GM23338 (cell line): Measurements from ENCODE around the gene SLC45A3. TPM values are rescaled to one million over a fixed set of nuclear protein-coding genes. Genes with fewer than 3 reads are reported as not detected.

Source experiments
- ATAC-seq: fragments of 200-7000 bp; cut with Tn5 transposase; 3 replicates; pipeline ENCODE4 v1.9.1; 2020
- DNase-seq: peaks from one replicate; pipeline ENCODE4 v3.0.0-alpha.2; 2015; ENCODE audit warnings: low spot score
- H2AFZ ChIP-seq: fragments of 200-600 bp; sonication (generic); 2 replicates; pipeline ENCODE4 v1.8.0; 2016; ENCODE audit warnings: antibody characterized with exemption, mild to moderate bottlenecking, moderate library complexity
- H3F3A ChIP-seq: fragments of 200-600 bp; sonication (generic); replicated peaks from 2 replicates; pipeline ENCODE4 v1.8.0; 2017; ENCODE audit warnings: antibody characterized with exemption, mixed run types, low read depth
- H3K27ac ChIP-seq: fragments of 200-600 bp; sonication (generic); 2 replicates; pipeline ENCODE4 v1.6.1; 2016; ENCODE audit warnings: low read depth
- H3K27me3 ChIP-seq: fragments of 200-600 bp; sonication (generic); 2 replicates; pipeline ENCODE4 v1.8.0; 2016; ENCODE audit warnings: mild to moderate bottlenecking, mixed run types, moderate library complexity; ENCODE audit not compliant: insufficient read depth
- H3K36me3 ChIP-seq: fragments of 200-600 bp; sonication (generic); 2 replicates; pipeline ENCODE4 v1.8.0; 2016; ENCODE audit warnings: mild to moderate bottlenecking; ENCODE audit not compliant: insufficient read depth
- H3K4me1 ChIP-seq: fragments of 200-600 bp; sonication (generic); 2 replicates; pipeline ENCODE4 v1.8.0; 2016; ENCODE audit warnings: mild to moderate bottlenecking, moderate library complexity; ENCODE audit not compliant: insufficient read depth
- H3K4me2 ChIP-seq: fragments of 200-600 bp; sonication (generic); 2 replicates; pipeline ENCODE4 v1.7.1; 2017; ENCODE audit warnings: mixed run types
- H3K4me3 ChIP-seq: fragments of 200-600 bp; sonication (generic); 2 replicates; pipeline ENCODE4 v1.6.1; 2016; ENCODE audit warnings: mixed run types
- H3K79me2 ChIP-seq: fragments of 200-600 bp; sonication (generic); replicated peaks from 2 replicates; pipeline ENCODE4 v1.8.0; 2017; ENCODE audit warnings: mild to moderate bottlenecking; ENCODE audit not compliant: insufficient read depth
- H3K9me2 ChIP-seq: fragments of 200-600 bp; sonication (generic); 2 replicates; pipeline ENCODE4 v1.8.0; 2017; ENCODE audit not compliant: insufficient read depth
- H4K20me1 ChIP-seq: fragments of 200-600 bp; sonication (generic); replicated peaks from 2 replicates; pipeline ENCODE4 v1.8.0; 2017; ENCODE audit warnings: mild to moderate bottlenecking; ENCODE audit not compliant: insufficient read depth
- H3K27ac Mint-ChIP-seq: 2 replicates; pipeline ENCODE4 v1.8.0; 2020; ENCODE audit warnings: inconsistent platforms, mild to moderate bottlenecking, moderate library complexity, mixed read lengths
- H3K27me3 Mint-ChIP-seq: 3 replicates; pipeline ENCODE4 v1.8.0; 2022; ENCODE audit warnings: low read depth, mild to moderate bottlenecking, moderate library complexity, mixed read lengths, inconsistent platforms; ENCODE audit not compliant: insufficient read depth, poor library complexity
- H3K36me3 Mint-ChIP-seq: 3 replicates; pipeline ENCODE4 v1.8.0; 2021; ENCODE audit warnings: low read depth, mild to moderate bottlenecking, inconsistent platforms, moderate library complexity, mixed read lengths
- H3K4me1 Mint-ChIP-seq: 3 replicates; pipeline ENCODE4 v1.8.0; 2020; ENCODE audit warnings: mild to moderate bottlenecking, inconsistent platforms, mixed read lengths
- H3K4me3 Mint-ChIP-seq: 3 replicates; pipeline ENCODE4 v1.8.0; 2021; ENCODE audit warnings: moderate library complexity, mild to moderate bottlenecking, inconsistent platforms, mixed read lengths
- H3K9me3 Mint-ChIP-seq: 3 replicates; pipeline ENCODE4 v1.8.0; 2020; ENCODE audit warnings: moderate library complexity, mild to moderate bottlenecking, inconsistent platforms, mixed read lengths
- CREB1 ChIP-seq: fragments of 250-450 bp; sonication (Bioruptor Pico); IDR thresholded peaks from 2 replicates; pipeline ENCODE4 v1.5.0; 2020; ENCODE audit warnings: low read depth, mild to moderate bottlenecking, moderate library complexity
- CTCF ChIP-seq, 2 experiments: fragments of 200-600 bp in 1 of 2; sonication (generic) in 1 of 2; conservative IDR thresholded peaks; 2 replicates each; pipeline versions ENCODE4 v1.5.1 to v1.6.1; 2016 to 2017; ENCODE audit warnings: antibody characterized with exemption in 2 of 2, low read depth in 2 of 2, mild to moderate bottlenecking in 2 of 2, moderate library complexity in 1 of 2
- ETS1 ChIP-seq: IDR thresholded peaks from 2 replicates; pipeline ENCODE4 v1.6.1; 2016; ENCODE audit warnings: antibody characterized with exemption
- EZH2 ChIP-seq: fragments of 200-600 bp; sonication (generic); IDR thresholded peaks from one replicate; pipeline ENCODE4 v1.8.0; 2017; ENCODE audit warnings: antibody characterized with exemption, mild to moderate bottlenecking, low read depth; ENCODE audit not compliant: unreplicated experiment
- EZH2phosphoT487 ChIP-seq: fragments of 200-600 bp; sonication (generic); IDR thresholded peaks from one replicate; pipeline ENCODE4 v1.8.1; 2018; ENCODE audit warnings: antibody characterized with exemption; ENCODE audit not compliant: unreplicated experiment
- JUNB ChIP-seq: IDR thresholded peaks from one replicate; pipeline ENCODE4 v1.6.1; 2016; ENCODE audit warnings: antibody characterized with exemption; ENCODE audit not compliant: unreplicated experiment
- NANOG ChIP-seq: IDR thresholded peaks from 2 replicates; pipeline ENCODE4 v1.6.1; 2016; ENCODE audit warnings: antibody characterized with exemption, borderline replicate concordance
- POLR2AphosphoS5 ChIP-seq: IDR thresholded peaks from 2 replicates; pipeline ENCODE4 v1.6.1; 2016; ENCODE audit warnings: antibody characterized with exemption, low read depth
- REST ChIP-seq: IDR thresholded peaks from one replicate; pipeline ENCODE4 v1.6.1; 2018; ENCODE audit warnings: antibody characterized with exemption; ENCODE audit not compliant: unreplicated experiment
- ZNF114 ChIP-seq: fragments of 250-450 bp; sonication (Bioruptor Pico); IDR thresholded peaks from 2 replicates; pipeline ENCODE4 v1.5.0; 2020; ENCODE audit warnings: mild to moderate bottlenecking, moderate library complexity
- ZNF331 ChIP-seq: fragments of 250-450 bp; sonication (Bioruptor Pico); IDR thresholded peaks from 2 replicates; pipeline ENCODE4 v1.5.0; 2020; ENCODE audit warnings: low read depth, mild to moderate bottlenecking, moderate library complexity
- polyA plus RNA-seq: library from polyadenylated mRNA; unstranded; fragments of >200 nt; fragmentation: Nextera tagmentation; extraction: Ambion mirVana; gene quantifications from 2 replicates; pipeline ENCODE4 v1.2.1, GENCODE V29; 2016
- total RNA-seq: library from RNA; depleted of rRNA; stranded (reverse); fragments of >200 nt; shearing (Covaris generic); gene quantifications from 2 replicates; pipeline ENCODE4 v1.2.3, GENCODE V29; 2014

SLC45A3 gene
- total and polyA plus RNA-seq, 2 experiments from 2014 or later, result 4.7 to 16.0 TPM

GRCh38 chr1:205650241-205650640, 30.1 kb downstream of the SLC45A3 start:
- no peak for DNase-seq
- no peak overlapping the region for H2AFZ ChIP-seq
- H3K9me2 ChIP-seq, result no peaks in the 10 kb centered on the region
- H3K27ac ChIP-seq, result no peak overlapping the region
- H3K36me3 ChIP-seq, result no peaks in the 10 kb centered on the region
- Mint-ChIP-seq H3K4me3 (no peak overlapping the region), H3K4me1 (peaks cover 20% of the 10 kb centered on the region), H3K27ac (no peak overlapping the region), H3K27me3 (no peaks in the 10 kb centered on the region), H3K36me3 (no peaks in the 10 kb centered on the region; the same call in 2 of the 3 replicates), H3K9me3 (no peaks in the 10 kb centered on the region)
- no peak for ATAC-seq
- H3F3A ChIP-seq, result no peaks in the 10 kb centered on the region
- no peak overlapping the region for H3K4me3 ChIP-seq
- H3K27me3 ChIP-seq, result no peaks in the 10 kb centered on the region
- no peaks in the 10 kb centered on the region; the same call in 1 of the 2 replicates for H4K20me1 ChIP-seq
- no peak overlapping the region for H3K4me2 ChIP-seq
- TF ChIP-seq EZH2, result no peak
- no peak for TF ChIP-seq POLR2AphosphoS5
- no peak for TF ChIP-seq EZH2phosphoT487
- no peaks in the 10 kb centered on the region for H3K79me2 ChIP-seq
- 0 out of 2 replicates have a peak, but pooled peaks cover 4% of the 10 kb centered on the region for H3K4me1 ChIP-seq

- Mint-ChIP-seq H3K27me3 (peaks cover 2% of the 10 kb centered on the region), H3K36me3 (no peaks in the 10 kb centered on the region; the same call in 2 of the 3 replicates), H3K27ac (no peak overlapping the region), H3K9me3 (no peaks in the 10 kb centered on the region), H3K4me3 (no peak overlapping the region), H3K4me1 (peaks cover 19% of the 10 kb centered on the region)
- Histone ChIP-seq H3K27ac (no peak overlapping the region), H3K9me2 (no peaks in the 10 kb centered on the region), H3K79me2 (no peaks in the 10 kb centered on the region), H3K4me1 (0 out of 2 replicates have a peak, but pooled peaks cover 4% of the 10 kb centered on the region), H3K4me3 (no peak overlapping the region), H3K4me2 (no peak overlapping the region), H3K36me3 (no peaks in the 10 kb centered on the region), H3F3A (no peaks in the 10 kb centered on the region), H2AFZ (no peak overlapping the region), H4K20me1 (no peaks in the 10 kb centered on the region; the same call in 1 of the 2 replicates), H3K27me3 (no peaks in the 10 kb centered on the region)
- DNase-seq (no peak), ATAC-seq (peak; percentile 53)
- no peak for TF ChIP-seq CTCF (conservative IDR thresholded peaks at IDR 0.05; ENCODE audit: low read depth in 2 of 2)
- TF ChIP-seq NANOG, result no peak
- no peak for TF ChIP-seq EZH2
- TF ChIP-seq ZNF114 (CRISPR knock-in tag), result no peak
- TF ChIP-seq JUNB, result no peak
- TF ChIP-seq ZNF331, result no peak
- TF ChIP-seq POLR2AphosphoS5, result no peak
- no peak for TF ChIP-seq CREB1 (CRISPR knock-in tag)
- no peak for TF ChIP-seq REST
- TF ChIP-seq EZH2phosphoT487, result no peak
- TF ChIP-seq ETS1, result no peak
Measured at GRCh38 chr1:205645519-205645918, 34.8 kb downstream of the SLC45A3 start.
